ENCODE results near the gene AEBP1. TPM values are rescaled to one million over a fixed set of nuclear protein-coding genes. Genes with fewer than 3 reads are reported as not detected.

AEBP1 gene
- total RNA-seq, 6 experiments from 2014 or later: 69.7 to 83.2 (median 76.4) TPM

DNA sequence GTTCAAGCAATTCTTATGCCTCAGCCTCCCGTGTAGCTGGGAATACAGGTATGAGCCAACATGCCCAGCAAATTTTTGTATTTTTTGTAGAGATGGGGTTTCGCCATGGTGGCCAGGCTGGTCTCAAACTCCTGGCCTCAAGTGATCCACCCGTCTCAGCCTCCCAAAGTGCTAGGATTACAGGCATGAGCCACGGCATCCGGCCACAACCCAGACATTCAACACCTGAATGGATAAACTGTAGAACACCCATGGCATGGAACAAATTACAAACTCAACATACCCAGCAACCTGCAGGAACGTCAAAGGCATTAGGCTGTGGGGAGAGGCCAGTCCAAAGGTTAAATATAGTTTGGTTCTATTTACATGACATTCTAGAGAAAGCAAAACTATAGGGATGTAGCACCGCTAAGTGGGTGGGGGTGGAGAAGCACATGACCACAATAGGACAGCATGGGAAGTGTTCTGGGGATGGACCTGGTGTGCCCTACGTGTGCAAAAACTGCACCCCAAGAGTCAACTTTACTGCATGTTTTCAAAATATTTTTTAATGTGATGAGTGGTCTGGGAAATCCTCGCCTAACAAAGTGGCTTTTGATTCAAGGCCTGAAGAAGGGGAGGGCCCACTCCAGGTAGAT lies 32.3 kb upstream of the AEBP1 start:
- no peak for DNase-seq
- H3K27me3 Mint-ChIP-seq (ENCODE audit: insufficient read depth): peaks cover 21% of the 10 kb centered on the region
- H3K4me3 Mint-ChIP-seq: peak overlapping the region; percentile 67
- H3K4me1 Mint-ChIP-seq (ENCODE audit: low read depth): peaks cover 62% of the 10 kb centered on the region
- peaks cover 3% of the 10 kb centered on the region; the same call in 1 of the 2 replicates for H3K9me3 Mint-ChIP-seq
- peaks cover 19% of the 10 kb centered on the region for H3K36me3 Mint-ChIP-seq (ENCODE audit: low read depth)
- TF ChIP-seq, protein P1, sequence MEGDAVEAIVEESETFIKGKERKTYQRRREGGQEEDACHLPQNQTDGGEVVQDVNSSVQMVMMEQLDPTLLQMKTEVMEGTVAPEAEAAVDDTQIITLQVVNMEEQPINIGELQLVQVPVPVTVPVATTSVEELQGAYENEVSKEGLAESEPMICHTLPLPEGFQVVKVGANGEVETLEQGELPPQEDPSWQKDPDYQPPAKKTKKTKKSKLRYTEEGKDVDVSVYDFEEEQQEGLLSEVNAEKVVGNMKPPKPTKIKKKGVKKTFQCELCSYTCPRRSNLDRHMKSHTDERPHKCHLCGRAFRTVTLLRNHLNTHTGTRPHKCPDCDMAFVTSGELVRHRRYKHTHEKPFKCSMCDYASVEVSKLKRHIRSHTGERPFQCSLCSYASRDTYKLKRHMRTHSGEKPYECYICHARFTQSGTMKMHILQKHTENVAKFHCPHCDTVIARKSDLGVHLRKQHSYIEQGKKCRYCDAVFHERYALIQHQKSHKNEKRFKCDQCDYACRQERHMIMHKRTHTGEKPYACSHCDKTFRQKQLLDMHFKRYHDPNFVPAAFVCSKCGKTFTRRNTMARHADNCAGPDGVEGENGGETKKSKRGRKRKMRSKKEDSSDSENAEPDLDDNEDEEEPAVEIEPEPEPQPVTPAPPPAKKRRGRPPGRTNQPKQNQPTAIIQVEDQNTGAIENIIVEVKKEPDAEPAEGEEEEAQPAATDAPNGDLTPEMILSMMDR (IDR thresholded peaks at IDR 0.05): no peak
- peak overlapping the region; percentile 91 for H3K27ac Mint-ChIP-seq

DNA sequence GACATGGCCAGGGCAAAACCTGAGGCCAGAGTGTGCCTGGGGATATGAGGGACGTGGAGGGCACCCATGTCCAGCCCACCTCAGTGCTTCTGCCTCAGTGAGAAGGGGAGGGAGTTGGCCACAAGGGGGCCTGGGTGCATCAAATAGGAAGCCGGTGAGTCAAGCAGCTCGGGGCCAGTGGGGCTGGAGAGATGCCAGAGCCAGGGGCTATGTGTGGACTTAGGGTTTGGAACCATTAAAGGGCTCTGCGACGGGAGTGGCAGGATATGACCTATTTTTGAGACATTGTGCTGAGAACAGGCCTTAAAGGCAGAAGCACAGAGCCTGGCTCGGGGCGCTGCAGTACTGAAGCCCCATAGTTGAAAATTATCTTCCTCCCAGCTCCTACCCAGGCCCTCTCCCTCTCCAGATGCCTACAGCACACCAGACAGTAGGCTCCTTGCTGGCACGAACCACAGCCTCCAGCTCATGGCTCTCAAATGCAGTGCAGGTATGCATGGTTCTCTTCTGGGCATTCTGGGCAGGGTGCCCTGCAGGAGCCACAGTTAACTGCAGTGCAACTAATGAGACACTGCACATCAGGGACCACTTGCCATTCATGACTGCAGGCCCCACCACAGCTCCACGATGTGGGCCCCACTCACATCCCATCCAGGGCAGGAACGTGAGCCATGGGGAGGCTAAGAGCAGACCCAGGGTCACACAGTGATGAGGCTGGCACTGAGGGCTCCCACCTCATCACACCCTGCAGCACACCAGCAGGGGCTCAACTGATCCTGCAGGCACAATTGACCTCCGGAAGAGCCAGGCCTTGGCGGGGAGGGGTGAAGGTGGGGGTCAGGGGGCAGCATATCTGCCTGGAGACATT lies 31.5 kb upstream of the AEBP1 start:
- Mint-ChIP-seq H3K27ac (peak overlapping the region; percentile 91), H3K9me3 (no peaks in the 10 kb centered on the region), H3K4me3 (peak overlapping the region; percentile 67), H3K27me3 (ENCODE audit: insufficient read depth) (peaks cover 17% of the 10 kb centered on the region), H3K4me1 (ENCODE audit: low read depth) (peaks cover 61% of the 10 kb centered on the region), H3K36me3 (ENCODE audit: low read depth) (peaks cover 20% of the 10 kb centered on the region)
- DNase-seq: peak; percentile 93
- TF ChIP-seq, protein P1 (IDR thresholded peaks at IDR 0.05): peak; percentile 94

DNA sequence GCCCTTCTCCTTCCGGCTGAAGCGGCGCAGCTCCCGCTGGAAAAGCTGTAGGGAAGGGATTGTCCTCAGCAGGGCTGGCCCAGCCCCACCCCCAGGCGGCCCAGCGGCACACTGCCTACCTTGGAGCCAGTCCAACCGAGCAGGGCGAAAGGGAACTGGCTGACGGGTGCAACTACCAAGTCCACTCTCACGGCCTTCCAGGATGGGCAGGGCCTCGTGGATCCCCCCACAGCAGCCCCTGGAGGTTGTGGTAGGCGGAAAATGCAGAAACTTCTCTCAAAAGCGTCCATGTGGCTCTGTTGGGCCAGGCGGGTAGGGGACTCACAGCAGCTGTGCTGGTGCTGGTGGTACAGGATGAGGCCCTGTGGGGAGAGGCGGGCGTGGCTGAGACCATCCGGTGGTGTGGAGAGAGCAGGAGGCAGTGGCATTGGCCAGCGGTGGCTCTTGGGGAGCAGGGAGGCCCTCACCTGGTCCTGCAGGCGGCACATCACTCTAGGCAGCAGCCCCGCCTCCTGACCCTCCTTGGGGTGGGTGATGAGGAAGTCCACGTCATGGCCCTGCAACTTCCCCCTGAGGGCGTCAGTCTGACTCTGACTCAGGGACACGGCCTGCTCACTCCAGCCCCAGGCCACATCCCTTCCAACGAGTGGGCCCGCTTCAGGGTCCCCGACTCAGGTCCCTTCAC lies 30.3 kb upstream of the AEBP1 start:
- H3K27me3 Mint-ChIP-seq (ENCODE audit: insufficient read depth): peaks cover 12% of the 10 kb centered on the region
- peak; percentile 70 for DNase-seq
- TF ChIP-seq, protein P1 (IDR thresholded peaks at IDR 0.05): no peak; the same call in 1 of the 2 replicates
- H3K4me3 Mint-ChIP-seq: peak overlapping the region; percentile 66
- H3K36me3 Mint-ChIP-seq (ENCODE audit: low read depth): peaks cover 30% of the 10 kb centered on the region
- H3K4me1 Mint-ChIP-seq (ENCODE audit: low read depth): peaks cover 49% of the 10 kb centered on the region
- peak overlapping the region; percentile 91 for H3K27ac Mint-ChIP-seq
- H3K9me3 Mint-ChIP-seq: no peaks in the 10 kb centered on the region

DNA sequence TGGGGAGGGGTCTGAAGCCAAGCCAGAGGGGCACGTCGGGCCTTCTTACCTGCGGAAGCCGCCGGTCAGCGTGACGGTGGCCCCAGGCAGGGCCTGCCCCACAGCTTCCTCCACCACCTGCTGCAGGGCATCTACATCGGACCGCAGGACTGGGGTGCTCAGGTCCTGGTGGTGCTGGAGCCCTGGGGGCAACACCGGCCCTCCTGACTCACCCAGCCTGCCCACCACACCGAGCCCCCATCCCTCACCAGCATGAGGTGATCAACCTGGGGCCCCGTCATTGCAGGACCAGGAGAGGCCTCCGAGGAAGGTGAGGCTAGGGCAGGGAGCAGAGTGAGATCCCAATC lies 29.8 kb upstream of the AEBP1 start:
- H3K4me3 Mint-ChIP-seq: no peak overlapping the region
- peak overlapping the region; percentile 91 for H3K27ac Mint-ChIP-seq
- H3K27me3 Mint-ChIP-seq (ENCODE audit: insufficient read depth): peaks cover 12% of the 10 kb centered on the region
- H3K36me3 Mint-ChIP-seq (ENCODE audit: low read depth): peaks cover 30% of the 10 kb centered on the region
- TF ChIP-seq, protein P1 (IDR thresholded peaks at IDR 0.05): no peak
- H3K4me1 Mint-ChIP-seq (ENCODE audit: low read depth): peaks cover 43% of the 10 kb centered on the region
- H3K9me3 Mint-ChIP-seq: no peaks in the 10 kb centered on the region
- no peak for DNase-seq

DNA sequence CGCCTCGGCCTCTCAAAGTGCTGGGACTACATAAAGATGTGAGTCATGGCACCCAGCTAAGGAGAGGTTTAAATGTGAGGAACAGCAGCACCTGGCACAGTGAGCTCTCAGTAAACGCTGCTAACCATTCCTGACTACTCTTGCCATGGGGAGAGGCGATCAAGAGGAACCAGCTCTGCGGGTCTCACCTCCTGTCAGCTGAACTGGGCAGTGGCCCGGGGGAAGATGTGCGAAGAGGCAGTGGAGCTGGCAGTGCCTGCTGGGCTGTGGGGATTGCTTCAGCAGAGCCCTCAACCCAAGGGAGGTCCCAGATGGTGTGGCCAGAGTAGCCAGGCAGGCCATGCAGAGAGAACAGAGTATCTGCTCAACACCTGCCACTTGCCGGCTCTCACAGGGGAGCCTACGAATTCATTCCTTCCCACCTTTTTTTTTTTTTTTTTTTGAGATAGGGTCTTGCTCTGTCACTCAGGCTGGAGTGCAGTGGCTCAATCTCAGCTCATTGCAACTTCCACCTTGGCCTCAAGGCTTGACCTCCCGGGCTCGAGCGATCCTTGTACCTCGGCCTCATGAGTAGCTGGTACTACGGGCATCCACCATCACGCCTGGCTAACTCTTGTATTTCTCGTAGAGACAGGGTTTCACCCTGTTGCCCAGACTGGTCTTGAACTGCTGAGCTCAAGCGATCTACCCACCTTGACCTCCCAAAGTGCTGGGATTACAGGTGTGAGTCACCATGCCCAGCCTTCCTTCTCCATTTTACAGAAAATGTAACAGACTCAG lies 28.7 kb upstream of the AEBP1 start:
- Mint-ChIP-seq H3K4me1 (ENCODE audit: low read depth) (peaks cover 42% of the 10 kb centered on the region), H3K36me3 (ENCODE audit: low read depth) (peaks cover 30% of the 10 kb centered on the region), H3K27ac (peak overlapping the region; percentile 91), H3K9me3 (no peaks in the 10 kb centered on the region), H3K4me3 (no peak overlapping the region), H3K27me3 (ENCODE audit: insufficient read depth) (peaks cover 10% of the 10 kb centered on the region)
- TF ChIP-seq, protein P1 (IDR thresholded peaks at IDR 0.05): no peak
- DNase-seq: no peak

Data from HFFc6 (cell line).